DND-41 (cell line): ENCODE measurements around the gene PDLIM7.

ENCODE experiments used
- ATAC-seq: fragments of 200-7000 bp; cut with Tn5 transposase; 3 replicates; pipeline ENCODE4 v1.9.1; 2021; ENCODE audit warnings: low read depth; ENCODE audit not compliant: insufficient read depth
- DNase-seq: peaks from one replicate; pipeline ENCODE4 v3.0.0-alpha.2; 2020
- H2AFZ ChIP-seq: 2 replicates; pipeline ENCODE4 v1.6.0; 2012; ENCODE audit warnings: low read depth, low read length
- H3K27ac ChIP-seq: 2 replicates; pipeline ENCODE4 v1.5.1; 2012; ENCODE audit warnings: low read length, inconsistent platforms
- H3K27me3 ChIP-seq: fragments of 200-600 bp; sonication (generic); 2 replicates; pipeline ENCODE4 v1.6.0; 2012; ENCODE audit warnings: low read length, mild to moderate bottlenecking, inconsistent platforms; ENCODE audit not compliant: insufficient read depth, poor library complexity
- H3K36me3 ChIP-seq: 2 replicates; pipeline ENCODE4 v1.5.1; 2012; ENCODE audit warnings: low read length, inconsistent platforms; ENCODE audit not compliant: insufficient read depth
- H3K4me1 ChIP-seq: 2 replicates; pipeline ENCODE4 v1.5.1; 2012; ENCODE audit warnings: mild to moderate bottlenecking, low read length; ENCODE audit not compliant: insufficient read depth
- H3K4me2 ChIP-seq: 2 replicates; pipeline ENCODE4 v1.6.0; 2012; ENCODE audit warnings: mild to moderate bottlenecking, moderate library complexity, low read length, inconsistent platforms; ENCODE audit not compliant: insufficient read depth
- H3K4me3 ChIP-seq, 2 experiments: fragments of 200-600 bp in 1 of 2; shearing (Covaris generic) in 1 of 2; 2 replicates each; pipeline ENCODE4 v1.5.1; 2012 to 2016; ENCODE audit warnings: inconsistent platforms in 2 of 2, low read length in 2 of 2, mild to moderate bottlenecking in 2 of 2, low read depth in 1 of 2, moderate library complexity in 1 of 2
- H3K79me2 ChIP-seq: 2 replicates; pipeline ENCODE4 v1.6.0; 2012; ENCODE audit warnings: low read length, inconsistent platforms; ENCODE audit not compliant: insufficient read depth
- H3K9ac ChIP-seq: 2 replicates; pipeline ENCODE4 v1.6.0; 2012; ENCODE audit warnings: low read depth, mild to moderate bottlenecking, inconsistent platforms, low read length, moderate library complexity
- H3K9me3 ChIP-seq: 2 replicates; pipeline ENCODE4 v1.5.1; 2012; ENCODE audit warnings: low read length, moderate library complexity, mild to moderate bottlenecking, inconsistent platforms; ENCODE audit not compliant: insufficient read depth, severe bottlenecking
- H4K20me1 ChIP-seq: 2 replicates; pipeline ENCODE4 v1.6.0; 2012; ENCODE audit warnings: low read length; ENCODE audit not compliant: insufficient read depth
- EZH2 ChIP-seq: IDR thresholded peaks from 3 replicates; pipeline ENCODE4 v1.6.1; 2012; ENCODE audit warnings: borderline replicate concordance, low read depth, mild to moderate bottlenecking, moderate library complexity, low read length, inconsistent platforms; ENCODE audit not compliant: severe bottlenecking
- TF ChIP-seq, protein P1 (sequence below): IDR thresholded peaks from 2 replicates; pipeline ENCODE4 v1.5.1; 2012; ENCODE audit warnings: borderline replicate concordance, low read length, moderate library complexity, mild to moderate bottlenecking; ENCODE audit not compliant: poor library complexity, severe bottlenecking; ENCODE audit errors: extremely low read depth

PDLIM7 gene

DNA sequence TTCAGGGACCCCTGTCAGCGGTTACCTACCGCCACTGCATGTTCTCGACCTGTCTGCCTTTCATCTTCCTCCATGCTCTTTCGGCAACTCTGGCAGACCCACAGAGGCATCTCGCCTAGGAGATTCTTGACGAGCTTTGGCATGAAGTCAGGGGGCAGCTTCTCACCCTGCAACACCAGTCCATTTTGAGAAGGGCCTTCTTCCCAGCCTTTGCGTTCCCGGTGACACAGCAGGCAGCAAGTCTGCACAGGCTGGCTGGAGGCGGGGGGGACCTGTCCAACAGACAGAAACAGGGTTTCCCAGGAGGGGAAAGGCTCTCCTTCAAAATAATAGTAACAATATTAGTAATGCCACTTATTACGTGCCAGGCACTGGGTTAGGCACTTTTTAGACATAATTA lies 41.5 kb upstream of the PDLIM7 start:
- ATAC-seq = no peak
- H3K9me3 ChIP-seq = no peaks in the 10 kb centered on the region
- no peaks in the 10 kb centered on the region for H3K27me3 ChIP-seq
- H2AFZ ChIP-seq = no peak overlapping the region
- H3K79me2 ChIP-seq = peaks cover 39% of the 10 kb centered on the region
- DNase-seq = no peak
- no peak overlapping the region for H3K27ac ChIP-seq
- no peak overlapping the region for H3K4me3 ChIP-seq
- H3K36me3 ChIP-seq = peaks cover 83% of the 10 kb centered on the region
- no peak for TF ChIP-seq EZH2
- TF ChIP-seq, protein P1, sequence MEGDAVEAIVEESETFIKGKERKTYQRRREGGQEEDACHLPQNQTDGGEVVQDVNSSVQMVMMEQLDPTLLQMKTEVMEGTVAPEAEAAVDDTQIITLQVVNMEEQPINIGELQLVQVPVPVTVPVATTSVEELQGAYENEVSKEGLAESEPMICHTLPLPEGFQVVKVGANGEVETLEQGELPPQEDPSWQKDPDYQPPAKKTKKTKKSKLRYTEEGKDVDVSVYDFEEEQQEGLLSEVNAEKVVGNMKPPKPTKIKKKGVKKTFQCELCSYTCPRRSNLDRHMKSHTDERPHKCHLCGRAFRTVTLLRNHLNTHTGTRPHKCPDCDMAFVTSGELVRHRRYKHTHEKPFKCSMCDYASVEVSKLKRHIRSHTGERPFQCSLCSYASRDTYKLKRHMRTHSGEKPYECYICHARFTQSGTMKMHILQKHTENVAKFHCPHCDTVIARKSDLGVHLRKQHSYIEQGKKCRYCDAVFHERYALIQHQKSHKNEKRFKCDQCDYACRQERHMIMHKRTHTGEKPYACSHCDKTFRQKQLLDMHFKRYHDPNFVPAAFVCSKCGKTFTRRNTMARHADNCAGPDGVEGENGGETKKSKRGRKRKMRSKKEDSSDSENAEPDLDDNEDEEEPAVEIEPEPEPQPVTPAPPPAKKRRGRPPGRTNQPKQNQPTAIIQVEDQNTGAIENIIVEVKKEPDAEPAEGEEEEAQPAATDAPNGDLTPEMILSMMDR = no peak
- peaks cover 51% of the 10 kb centered on the region for H4K20me1 ChIP-seq
- no peak overlapping the region for H3K9ac ChIP-seq
- H3K4me2 ChIP-seq = no peak overlapping the region
- no peaks in the 10 kb centered on the region for H3K4me1 ChIP-seq

DNA sequence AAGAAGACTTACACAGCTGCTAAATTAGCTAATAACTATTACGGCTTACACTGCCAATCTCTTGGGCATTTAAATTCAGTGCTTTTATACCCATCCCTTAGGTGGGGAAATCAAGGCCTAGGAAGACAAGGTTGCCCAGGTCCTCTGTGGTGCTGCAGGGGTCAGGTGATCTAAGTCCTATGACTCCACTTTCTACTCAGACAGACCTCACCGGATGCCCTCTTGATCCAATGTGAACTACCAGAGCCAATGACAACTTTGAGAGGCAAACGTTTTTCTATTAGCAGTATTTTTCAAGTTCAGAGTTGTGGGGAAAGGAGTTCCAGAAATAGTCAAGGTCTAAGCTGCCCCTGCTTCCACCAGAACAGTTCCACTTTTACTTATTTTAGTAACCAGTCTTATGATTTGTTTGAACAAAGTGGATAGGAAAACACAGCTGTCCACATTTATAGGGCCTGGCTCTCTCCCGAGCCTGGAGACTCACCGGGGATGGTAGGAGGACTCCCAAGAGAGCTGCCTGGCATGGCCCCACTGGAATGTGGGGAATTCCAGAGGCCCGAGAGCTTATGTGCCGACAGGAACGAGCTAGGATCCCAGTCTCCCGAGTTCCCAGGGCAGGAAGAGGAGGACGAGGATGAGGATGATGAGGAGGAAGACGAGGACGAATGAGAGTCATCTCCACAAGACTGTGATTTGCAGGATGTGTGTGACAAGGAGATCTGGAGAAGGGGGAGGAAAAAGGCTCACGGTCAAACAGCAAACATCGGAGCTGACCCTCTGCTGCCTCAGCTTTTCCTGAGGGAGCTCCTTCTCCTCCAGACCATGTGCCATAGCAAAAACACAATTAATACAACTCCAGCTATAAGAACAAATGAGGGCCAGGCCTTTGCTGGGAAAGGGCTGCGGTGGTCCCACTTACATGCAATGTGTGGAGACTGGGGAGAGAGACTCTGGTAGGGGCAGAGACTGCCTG lies 40.3 kb upstream of the PDLIM7 start:
- Histone ChIP-seq H3K9ac (no peak overlapping the region), H3K4me1 (no peaks in the 10 kb centered on the region), H4K20me1 (peaks cover 48% of the 10 kb centered on the region), H3K79me2 (peaks cover 29% of the 10 kb centered on the region), H3K9me3 (no peaks in the 10 kb centered on the region), H3K36me3 (peaks cover 81% of the 10 kb centered on the region), H3K27me3 (no peaks in the 10 kb centered on the region), H3K4me3 (no peak overlapping the region), H3K4me2 (no peak overlapping the region), H2AFZ (no peak overlapping the region), H3K27ac (no peak overlapping the region)
- ATAC-seq = no peak
- TF ChIP-seq EZH2 = no peak
- TF ChIP-seq, protein P1 = no peak
- no peak for DNase-seq

DNA sequence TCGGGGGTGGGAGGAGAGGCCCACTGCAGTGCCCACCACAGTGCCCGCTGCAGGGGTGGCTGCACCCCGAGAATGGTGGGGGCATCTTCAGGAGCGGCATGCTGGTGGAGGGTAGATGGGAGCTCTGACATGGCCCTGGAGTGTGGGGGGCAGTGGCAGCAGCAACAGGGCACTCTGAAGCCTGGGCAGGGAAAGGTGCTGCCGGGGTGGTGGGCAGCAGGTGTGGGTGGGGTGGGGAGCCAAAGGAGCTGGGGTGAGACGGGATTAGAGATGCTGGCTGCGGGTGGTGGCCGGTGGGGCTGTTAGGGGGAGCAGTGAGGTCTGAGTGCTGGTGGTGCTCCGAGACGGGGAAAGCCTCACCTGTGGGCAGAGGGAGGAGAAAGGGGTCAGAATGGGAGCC lies 39.0 kb upstream of the PDLIM7 start:
- no peak for DNase-seq
- ATAC-seq = no peak
- H3K4me1 ChIP-seq = no peaks in the 10 kb centered on the region
- peaks cover 17% of the 10 kb centered on the region for H3K79me2 ChIP-seq
- no peak overlapping the region for H3K9ac ChIP-seq
- no peaks in the 10 kb centered on the region for H3K27me3 ChIP-seq
- TF ChIP-seq EZH2 = no peak
- TF ChIP-seq, protein P1 = no peak
- peaks cover 84% of the 10 kb centered on the region for H3K36me3 ChIP-seq
- no peak overlapping the region for H2AFZ ChIP-seq
- H4K20me1 ChIP-seq = peaks cover 46% of the 10 kb centered on the region
- no peak overlapping the region for H3K4me2 ChIP-seq
- no peak overlapping the region for H3K4me3 ChIP-seq
- no peak overlapping the region for H3K27ac ChIP-seq
- no peaks in the 10 kb centered on the region for H3K9me3 ChIP-seq
